HG03066 (cell line): ENCODE data around the gene MRPS31.
A peak's percentile ranks its signal among the peaks of the same experiment; 100 is the strongest.

Source experiments
- ATAC-seq: cut with Tn5 transposase; IDR thresholded peaks from one replicate; pipeline ENCODE4 v1.9.1; 2021; ENCODE audit warnings: low read depth; ENCODE audit not compliant: unreplicated experiment

MRPS31 gene

DNA sequence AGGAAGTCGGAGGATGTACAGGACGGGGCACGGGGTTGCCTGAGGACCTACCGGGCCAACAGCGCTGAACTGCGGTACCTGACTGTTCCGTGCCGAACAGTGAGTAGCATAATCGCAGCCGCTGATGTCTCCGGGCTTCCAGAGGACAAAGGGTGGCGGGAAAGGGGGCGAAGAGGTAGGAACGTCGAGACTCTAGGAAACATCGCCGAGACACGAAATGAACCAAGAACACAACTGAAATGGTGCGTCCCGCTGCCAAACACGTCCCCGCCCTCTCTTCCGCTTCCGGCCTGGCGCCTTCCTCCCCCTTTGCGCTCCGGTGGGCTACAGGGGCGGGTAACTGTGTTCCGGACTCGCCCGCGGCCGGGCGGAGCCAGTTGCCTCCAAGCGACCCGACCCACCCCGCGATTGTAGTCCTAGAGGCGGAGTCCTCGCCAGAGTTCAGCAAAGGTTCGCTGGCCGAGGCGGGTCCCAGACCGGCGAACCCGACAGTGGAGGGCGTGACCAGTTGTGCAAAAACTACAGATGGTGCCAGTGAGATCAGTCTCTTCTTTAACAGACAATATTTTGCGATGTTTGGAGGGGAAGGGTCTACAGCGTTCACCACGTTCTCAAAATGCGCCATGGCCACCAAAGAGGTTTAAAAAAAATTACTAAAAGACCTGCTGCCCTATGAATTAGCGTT lies at the start of gene MRPS31:
TSS of gene MRPS31 (minus strand) at position 257 of the 685 bp plus-strand sequence. CDS start at position 203, 54 bp downstream.
- ATAC-seq, result peak; percentile 92

DNA sequence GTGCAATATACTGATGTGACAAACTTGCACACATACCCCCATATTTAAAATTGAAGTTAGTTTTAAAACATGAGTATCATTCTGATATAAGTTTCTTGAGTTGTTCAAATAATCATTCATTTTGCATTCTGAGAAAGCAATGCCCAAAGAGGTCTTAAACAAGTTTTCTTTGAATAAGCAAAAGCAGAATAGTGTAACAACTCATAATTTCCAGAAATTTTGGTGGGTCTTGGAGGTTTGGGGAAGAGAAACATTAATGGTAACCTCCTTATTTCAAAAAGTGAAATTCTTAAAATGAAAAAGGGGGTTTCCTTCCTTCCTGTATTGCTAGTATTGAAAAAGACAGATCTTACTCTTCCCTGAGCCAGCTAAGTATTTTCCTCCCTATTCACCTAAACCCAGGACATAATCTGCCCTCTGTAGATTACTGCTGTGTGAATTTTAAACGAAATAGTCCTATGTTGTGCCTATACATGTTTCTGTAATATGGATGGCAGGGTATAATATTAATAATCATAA lies 48.9 kb upstream of the MRPS31 start:
- ATAC-seq, result no peak

DNA sequence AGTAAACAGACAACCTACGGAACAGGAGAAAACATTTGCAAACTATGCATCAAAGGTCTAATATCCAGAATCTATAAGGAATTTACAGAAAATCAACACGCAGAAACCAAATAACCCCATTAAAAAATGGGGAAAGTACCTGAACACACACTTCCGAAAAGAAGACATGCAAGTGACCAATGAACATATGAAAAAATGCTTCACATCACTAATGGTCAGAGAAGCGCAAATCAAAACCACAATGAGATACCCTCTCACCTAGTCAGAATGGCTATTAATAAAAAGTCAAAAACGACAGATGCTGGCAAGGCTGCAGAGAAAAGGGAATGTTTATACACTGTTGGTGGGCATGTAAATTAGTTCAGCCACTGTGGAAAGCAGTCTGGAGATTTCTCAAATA lies 47.9 kb upstream of the MRPS31 start:
- ATAC-seq, result no peak

DNA sequence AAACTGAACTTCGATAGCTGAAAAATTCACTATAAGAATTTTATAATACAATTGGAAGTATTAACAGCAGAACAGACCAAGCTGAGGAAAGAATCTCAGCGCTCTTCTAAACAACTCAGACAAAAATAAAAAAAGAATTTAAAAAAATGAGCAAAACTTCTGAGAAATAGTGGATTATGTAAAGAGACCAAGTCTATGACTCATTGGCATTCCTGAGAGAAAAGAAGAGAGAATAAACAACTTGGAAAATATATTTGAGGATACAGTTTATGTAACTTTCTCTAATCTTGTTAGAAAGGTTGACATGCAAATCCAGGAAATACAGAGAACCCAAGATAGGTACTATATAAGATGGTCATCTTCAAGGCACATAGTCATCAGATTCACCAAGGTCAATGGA lies 43.8 kb upstream of the MRPS31 start:
- ATAC-seq, result no peak

DNA sequence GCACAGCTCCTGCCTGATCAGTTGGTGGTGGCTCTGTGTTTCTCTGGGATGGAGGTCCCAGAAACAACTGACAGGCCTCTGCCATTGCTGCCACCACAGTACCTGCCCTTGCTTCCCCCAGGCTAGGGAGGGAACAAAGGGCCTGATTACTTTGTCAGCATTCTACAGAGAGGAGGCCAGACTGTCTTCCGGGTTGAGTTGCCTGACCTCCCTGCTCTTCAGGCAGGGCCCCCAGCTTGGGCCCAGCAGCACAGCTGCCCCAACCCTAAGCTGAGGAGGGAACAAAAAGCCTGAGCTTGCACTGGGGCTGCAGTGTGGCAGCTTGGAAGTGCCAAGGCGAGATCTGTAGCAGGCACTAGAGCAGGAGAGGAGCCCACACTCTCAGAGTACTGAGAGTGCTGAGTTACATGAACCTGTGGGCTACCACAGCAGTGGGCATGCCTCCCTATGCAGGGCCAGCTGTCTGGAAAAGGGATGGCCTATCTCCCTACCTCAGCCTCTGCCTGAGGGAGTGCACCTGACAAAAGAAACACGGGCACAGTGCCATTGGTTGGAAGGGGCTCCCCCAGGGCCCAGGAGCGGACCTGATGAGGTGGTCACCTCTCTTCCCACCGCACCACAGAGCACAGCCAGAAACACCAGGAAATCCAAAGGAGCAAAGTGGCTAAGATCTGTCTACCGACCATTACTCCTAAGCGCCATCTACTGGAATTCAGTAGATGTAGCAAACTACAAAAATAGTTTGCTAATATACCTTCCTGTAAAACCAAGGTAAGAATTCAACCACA lies 42.9 kb upstream of the MRPS31 start:
- no peak for ATAC-seq

DNA sequence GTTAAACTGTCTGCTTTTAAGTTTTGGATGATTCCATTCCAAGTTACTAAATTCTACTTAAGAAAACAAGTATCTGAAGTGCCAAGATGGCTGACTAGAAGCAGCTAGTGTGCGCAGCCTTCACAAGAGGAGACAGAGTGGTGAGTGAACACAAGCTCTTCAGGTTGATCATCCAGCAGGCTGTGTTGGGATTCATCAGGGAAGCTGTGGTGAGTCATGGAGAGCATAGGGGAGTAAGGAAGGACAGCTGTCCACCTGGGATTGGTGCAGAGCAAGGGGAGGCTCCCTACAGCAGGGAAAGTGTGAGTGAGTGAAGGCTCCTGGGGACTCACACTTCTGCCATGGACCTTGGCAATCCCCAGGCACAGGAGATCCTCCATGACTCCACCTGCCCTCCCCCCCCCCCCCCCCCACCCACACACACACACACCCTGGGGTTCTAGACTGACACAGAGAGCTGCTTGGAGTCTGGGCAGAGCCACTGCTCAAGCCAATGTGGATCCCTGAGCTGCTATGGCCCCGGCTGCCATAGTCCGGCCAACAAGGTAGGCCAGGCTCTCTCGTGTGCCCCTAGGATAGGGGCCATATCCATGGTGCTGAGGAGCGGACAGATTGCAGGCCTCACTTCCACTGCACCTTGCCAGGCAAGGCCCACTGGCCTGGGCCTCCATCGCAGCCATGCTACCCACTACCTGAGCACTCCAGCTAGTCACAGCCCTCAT lies 41.9 kb upstream of the MRPS31 start:
- no peak for ATAC-seq

DNA sequence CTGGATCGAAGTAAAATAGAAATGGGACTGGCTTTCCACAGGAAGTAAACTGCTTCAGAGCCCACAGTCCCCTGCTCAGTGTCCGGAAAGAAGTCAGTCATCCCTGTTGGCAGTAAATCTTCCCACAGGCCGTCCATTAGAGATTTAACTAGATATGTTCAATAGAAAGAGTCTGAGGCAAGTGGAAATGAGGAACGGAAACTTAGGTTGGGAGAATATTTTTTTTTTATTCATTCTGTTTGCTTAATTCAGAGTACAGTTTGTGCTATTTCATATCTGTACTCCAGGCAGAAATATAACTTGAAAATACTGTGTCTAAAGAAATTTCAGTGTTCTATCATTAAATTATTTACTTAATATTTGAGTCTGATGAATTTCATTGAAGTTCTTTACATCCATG lies 41.1 kb upstream of the MRPS31 start:
- no peak for ATAC-seq

DNA sequence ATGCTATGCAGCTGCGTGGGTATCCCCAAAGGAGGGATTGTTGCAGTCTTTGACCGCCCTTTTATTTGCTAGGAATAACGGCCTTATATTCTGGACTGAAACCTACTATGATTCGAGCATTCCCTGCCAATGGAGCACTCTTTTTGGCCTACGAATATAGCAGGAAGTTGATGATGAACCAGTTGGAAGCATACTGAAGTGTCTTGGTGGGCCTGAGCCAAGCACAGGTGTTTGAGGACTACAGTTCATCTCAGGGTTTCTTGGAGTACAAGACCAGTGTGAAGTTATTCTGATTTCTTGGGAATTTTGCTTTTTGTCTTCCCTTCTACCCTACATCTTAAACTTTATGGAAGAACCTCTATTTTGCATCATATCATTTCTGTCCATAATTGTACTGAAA lies 38.5 kb upstream of the MRPS31 start:
- no peak for ATAC-seq

DNA sequence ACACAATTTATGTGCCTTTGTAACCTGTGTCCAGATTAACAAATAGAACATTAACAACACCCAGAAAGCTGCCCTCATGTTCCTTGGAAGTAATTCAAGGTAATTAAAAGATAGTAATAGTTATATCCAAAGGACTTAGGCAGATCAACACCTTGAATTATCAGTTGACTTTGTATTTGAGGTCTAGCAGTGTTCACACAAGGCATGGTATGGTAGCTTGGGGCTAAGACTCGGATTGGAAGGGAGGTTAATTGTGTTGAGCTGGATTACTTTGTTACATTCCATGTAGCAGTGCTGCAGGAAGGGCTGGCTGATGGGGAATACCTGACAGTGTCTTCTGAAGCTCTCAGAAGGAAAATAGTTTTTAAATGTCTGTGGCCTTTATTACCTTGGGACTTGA lies 35.3 kb upstream of the MRPS31 start:
- ATAC-seq, result no peak

DNA sequence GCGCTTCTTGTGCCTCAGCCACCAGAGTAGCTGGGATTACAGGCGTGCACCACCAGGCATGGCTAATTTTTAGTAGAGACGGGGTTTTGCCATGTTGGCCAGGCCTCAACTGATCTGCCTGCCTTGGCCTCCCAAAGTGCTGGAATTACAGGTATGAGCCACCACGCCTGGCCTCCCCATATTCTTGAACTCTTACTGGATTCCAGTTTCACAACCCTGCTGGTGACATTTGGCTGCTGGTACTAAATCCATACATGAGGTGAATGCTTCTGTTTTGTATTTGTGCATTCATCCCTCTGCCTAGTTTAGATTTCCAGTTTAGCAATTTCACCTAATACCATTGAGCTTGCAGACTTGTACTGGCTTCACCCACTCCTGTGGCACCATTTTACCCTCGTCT lies 32.3 kb upstream of the MRPS31 start:
- ATAC-seq, result no peak

DNA sequence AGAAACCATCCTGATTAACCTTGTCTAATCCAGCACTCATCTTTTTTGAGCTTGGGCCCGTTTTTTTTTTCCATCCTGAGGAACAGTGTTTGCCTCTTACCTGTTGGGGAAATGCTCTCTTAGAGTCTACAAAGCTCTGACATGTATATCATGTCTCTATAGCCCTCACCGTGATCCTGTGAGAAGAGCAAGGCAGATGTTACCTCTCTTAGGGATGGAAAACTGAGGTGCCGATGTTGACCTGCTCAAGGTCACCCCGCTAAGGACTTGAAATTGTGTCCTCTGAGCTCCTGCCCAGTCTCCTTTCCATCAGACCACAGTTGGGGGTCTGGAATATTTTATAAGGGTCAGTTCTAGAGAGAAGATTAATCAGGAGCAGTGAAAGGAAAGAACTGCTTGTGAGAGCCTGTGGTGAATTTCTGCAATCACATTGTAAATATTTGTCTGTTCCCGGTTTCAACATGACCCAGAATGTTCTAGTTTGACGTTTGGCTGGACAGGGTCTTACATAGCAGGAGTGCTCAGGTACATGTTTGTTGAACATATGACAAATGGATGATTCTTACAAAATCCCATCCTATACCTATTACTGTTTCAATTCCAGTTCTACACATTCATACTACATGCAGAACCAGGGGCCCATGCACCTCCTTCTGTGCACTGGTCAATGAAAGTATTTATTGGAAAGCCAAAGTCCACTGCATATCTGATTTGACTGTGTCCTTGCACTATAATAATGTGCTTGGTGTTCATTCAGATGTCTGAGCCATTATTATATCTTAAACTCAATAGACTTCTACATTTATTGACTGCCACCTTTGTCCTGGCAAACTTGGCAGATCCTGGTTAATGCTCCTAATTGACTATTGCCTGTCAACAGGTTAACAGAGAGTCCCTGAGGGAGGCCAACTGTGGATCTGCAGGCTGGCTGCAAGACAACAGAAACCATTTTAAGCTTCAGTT lies 30.5 kb upstream of the MRPS31 start:
- no peak for ATAC-seq

DNA sequence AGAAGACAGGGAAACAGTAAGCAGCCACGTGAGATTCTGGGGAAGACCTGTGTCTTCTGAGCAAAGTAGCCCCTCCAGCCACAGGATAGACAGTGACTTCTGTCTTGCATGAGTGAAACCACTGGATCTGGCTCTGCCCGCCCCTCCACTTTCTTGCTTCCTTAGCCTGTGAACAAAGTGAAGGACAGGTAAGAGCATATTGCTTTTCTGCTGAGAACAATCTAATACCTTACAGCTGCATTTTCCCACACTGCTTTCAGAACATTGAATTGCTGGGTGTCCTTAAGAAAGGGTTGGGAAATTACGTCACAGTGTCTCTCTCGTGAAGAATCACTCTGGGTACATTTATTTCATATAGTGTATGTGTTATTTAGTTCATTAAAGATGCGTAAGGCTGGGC lies 29.6 kb upstream of the MRPS31 start:
- no peak for ATAC-seq

DNA sequence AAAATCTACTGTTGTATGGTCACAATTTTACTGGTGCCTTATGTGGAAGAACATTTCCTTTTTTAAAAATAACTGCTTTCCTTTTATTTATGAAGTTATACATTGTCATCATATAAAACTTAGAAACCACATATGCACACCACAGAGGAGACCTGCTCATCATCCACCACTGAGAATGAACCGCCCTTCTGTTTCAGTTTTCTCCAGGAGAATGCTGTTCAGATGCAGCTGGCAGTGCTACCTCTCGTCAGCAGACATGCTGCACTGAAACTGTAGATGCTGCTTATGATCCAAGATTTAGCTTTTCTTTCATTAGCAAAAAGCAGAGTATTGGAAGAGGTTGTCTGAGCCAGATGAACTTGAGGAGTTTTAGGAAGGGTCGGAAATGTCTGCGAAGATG lies 28.5 kb upstream of the MRPS31 start:
- no peak for ATAC-seq

DNA sequence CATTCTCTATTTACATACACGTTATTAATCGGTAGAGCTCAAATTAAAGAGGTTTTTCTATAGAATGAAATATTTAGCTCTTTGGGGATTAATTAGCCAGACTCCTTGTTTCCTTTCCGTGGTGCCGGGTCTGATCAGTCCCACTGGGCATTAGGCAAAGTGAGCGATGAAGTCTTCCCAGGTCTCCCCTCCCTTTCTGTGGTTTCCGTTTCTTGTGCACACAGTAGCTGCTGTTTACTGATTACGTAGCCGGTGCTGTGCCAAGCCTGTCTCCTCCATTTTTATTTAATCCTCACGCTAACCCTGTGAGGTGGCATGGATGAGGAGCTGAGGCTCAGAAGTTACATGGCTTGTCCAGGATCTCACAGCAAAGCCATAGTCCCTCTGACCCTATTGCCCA lies 27.4 kb upstream of the MRPS31 start:
- ATAC-seq, result no peak

DNA sequence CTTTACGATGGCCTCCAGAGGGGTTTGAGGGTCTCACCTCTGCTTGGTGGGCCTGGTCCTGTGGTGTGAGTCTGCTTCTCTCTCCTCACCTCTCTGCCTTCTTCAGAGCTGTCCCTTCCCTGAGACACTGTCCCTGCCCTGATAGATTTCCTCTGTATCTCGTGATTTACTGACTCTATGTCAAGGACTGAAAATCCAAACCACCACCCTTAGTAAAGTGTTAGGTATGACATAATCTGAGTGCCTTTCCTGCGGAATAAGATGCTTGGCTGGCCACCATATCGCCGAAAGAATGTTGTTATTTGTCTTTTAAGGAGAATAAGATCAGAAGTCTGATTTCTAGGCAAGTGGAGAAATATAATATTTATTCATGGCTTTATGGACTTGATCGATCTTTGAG lies 25.7 kb upstream of the MRPS31 start:
- no peak for ATAC-seq

DNA sequence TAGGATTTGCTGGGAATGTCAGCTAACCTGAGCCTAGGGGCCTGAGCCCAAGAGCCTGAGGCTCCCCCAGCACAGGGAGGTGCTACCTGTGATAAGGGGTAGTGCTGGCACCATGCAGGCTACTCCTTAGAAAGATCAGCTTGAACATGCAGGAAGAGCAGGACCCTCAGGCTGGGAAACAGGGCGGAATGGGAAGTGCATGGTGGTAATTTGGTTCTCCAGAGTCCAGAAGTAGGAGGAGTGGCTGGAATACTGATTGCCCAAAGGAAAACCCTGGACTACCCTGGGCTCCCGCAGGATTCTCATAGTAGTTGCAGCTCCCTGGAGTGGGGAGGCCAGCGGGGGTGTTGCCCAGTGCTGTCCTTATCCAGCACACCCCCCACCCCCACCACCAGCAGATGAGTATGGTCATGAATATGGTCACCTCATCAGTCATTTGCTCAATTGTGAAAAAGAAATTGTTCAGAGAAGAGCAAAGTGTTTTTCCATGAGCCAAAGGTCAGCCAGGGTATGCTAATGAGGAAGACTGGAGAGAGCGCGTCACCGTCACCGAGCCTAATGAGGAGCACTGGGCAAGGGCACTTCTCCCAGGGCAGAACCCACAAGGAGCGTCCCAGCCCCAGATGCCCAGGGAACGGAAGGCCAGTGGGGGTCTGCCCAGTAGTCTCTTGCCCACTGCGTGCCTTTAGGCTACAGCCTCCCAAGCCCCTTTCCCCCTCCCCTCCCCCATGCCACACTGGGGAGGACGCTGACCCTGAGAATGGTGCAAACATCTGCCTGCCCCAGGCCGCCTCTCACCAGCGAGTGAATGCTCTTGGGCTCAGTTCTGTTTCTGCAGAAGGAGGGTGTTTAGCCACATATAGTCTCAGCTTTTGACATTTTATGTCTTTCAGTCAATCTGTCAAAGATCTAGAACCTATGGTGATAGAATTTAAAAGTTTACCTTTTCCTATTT lies 23.7 kb upstream of the MRPS31 start:
- no peak for ATAC-seq

DNA sequence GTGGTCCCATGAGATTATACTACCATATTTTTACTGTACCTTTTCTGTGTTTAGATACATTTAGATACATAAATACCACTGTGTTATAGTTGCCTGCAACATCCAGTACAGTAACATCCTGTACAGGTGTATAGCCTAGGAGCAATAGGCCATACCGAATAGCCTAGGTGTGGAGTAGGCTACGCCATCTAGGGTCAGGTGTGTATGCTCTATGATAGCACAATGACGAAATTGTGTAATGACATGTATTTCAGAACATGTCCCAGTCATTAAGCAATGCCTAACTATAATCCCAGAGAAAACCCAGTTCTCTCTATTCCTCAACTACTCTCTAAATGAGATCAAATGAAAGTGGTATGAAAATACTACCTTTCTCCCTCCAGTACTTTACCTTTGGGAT lies 22.3 kb upstream of the MRPS31 start:
- ATAC-seq, result no peak

DNA sequence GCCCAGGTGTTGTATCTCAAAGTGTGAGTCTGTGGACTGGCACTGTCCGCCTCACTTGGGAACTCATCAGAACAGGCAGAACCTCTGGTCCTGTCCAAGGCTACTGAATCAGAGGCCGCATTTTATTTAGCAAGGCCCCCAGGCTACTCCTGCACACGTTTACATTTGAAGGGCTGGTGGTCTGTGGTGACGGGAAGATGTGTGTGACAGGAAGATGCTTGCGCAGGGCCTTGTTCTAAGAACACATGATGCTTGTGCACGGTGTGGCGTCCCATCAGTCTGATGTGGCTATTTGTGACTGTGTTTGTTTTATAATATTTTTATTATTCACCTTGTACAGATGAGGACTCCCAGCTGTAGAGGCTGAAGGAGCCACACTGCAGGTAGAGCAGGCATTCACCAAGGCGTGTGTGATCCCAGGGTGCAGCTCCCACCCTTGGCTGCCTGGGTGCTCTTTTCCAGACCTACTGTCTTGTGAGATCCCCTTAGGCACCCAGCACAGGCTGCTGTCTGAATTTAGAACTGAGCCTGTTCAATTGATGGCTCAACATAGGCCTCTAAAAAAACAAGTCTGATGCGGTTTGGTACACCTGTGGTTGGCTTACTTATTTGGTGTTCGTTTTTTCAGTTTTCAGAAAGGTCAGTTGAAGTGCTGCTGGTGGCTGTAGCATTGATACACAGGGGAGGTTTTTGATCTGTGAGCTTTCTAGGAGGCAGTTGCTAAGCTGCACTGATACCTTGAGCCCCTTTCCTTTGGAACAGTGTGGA lies 21.5 kb upstream of the MRPS31 start:
- ATAC-seq, result no peak
